IPS-18a (cell line): ENCODE results near the gene CEP72.
"Not testable (repeated sequence)": the region's sequence is repeated elsewhere in the genome, so short reads cannot be mapped to it uniquely, and the experiment has no call there.

ENCODE experiments used
- H3K27ac ChIP-seq: one replicate; pipeline ENCODE4 v1.5.1; 2013; ENCODE audit warnings: low read length
- H3K27me3 ChIP-seq: one replicate; pipeline ENCODE4 v1.6.1; 2013; ENCODE audit warnings: mild to moderate bottlenecking, low read length; ENCODE audit not compliant: control insufficient read depth, insufficient read depth
- H3K36me3 ChIP-seq: one replicate; pipeline ENCODE4 v1.6.1; 2013; ENCODE audit warnings: low read depth, low read length; ENCODE audit not compliant: control insufficient read depth
- H3K4me1 ChIP-seq: one replicate; pipeline ENCODE4 v1.6.1; 2013; ENCODE audit warnings: low read depth, low read length; ENCODE audit not compliant: control insufficient read depth
- H3K4me3 ChIP-seq: one replicate; pipeline ENCODE4 v1.5.1; 2013; ENCODE audit warnings: low read length
- H3K9ac ChIP-seq: one replicate; pipeline ENCODE4 v1.6.1; 2013; ENCODE audit warnings: mild to moderate bottlenecking, low read length, moderate library complexity
- H3K9me3 ChIP-seq: one replicate; pipeline ENCODE4 v1.6.1; 2013; ENCODE audit warnings: low read depth, low read length; ENCODE audit not compliant: control insufficient read depth

Gene CEP72

DNA sequence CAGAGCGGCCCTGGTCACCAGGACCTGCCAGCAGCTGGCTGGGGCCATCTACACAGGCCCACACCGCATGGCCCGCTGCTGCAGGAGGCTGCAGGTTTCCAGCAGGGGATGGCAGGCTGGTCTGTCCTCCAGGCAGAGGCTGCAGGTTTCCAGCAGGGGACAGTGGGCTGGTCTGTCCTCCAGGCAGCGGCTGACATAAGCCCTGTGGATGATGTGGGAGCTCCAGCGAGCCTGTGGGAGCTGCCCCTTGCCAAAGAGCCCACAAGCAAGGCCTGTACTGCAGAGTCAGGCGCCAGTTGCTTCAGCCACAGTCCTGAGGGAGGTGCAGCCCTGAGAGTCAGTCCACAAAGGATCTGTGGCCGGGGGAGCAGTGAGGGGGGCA lies 62.5 kb downstream of the CEP72 start:
- Histone ChIP-seq H3K4me3 (no peak overlapping the region), H3K27me3 (peaks cover 39% of the 10 kb centered on the region), H3K36me3 (no peaks in the 10 kb centered on the region), H3K9me3 (no peaks in the 10 kb centered on the region), H3K4me1 (peaks cover 5% of the 10 kb centered on the region), H3K27ac (no peak overlapping the region), H3K9ac (no peak overlapping the region)

DNA sequence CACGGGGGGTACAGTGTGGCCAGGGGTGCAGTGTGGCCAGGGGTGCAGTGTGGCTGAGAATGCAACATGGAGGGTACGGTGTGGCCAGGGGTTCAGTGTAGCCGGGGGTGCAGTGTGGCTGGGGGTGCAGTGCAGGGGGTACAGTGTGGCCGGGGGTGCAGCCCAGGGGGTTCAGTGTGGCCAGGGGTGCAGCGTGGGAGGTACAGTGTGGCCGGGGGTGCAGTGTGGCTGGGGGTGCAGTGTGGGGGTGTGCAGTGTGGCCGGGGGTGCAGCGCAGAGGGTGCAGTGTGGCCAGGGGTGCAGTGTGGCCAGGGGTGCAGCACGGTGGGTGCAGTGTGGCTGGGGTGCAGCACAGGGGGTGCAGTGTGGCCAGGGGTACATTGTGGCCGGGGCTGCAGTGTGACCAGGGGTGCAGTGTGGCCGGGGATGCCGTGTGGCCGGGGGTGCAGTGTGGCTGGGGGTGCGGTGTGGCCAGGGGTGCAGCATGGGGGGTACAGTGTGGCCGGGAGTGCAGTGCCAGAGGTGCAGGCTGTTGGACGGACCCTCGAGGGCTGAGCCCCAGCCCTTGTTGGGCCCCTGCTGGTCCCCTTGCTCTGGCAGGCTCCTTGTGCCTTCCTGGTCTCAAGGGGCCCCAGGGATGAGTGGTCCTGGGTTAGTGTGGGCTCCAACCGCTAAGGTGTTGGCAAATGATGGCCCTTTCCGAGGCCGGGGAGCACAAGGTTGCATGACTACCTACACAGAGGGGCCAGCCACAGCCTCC lies 63.2 kb downstream of the CEP72 start:
- Histone ChIP-seq H3K9ac (no peak overlapping the region), H3K27me3 (peaks cover 39% of the 10 kb centered on the region), H3K36me3 (no peaks in the 10 kb centered on the region), H3K4me3 (no peak overlapping the region), H3K9me3 (no peaks in the 10 kb centered on the region), H3K4me1 (peaks cover 5% of the 10 kb centered on the region), H3K27ac (no peak overlapping the region)

DNA sequence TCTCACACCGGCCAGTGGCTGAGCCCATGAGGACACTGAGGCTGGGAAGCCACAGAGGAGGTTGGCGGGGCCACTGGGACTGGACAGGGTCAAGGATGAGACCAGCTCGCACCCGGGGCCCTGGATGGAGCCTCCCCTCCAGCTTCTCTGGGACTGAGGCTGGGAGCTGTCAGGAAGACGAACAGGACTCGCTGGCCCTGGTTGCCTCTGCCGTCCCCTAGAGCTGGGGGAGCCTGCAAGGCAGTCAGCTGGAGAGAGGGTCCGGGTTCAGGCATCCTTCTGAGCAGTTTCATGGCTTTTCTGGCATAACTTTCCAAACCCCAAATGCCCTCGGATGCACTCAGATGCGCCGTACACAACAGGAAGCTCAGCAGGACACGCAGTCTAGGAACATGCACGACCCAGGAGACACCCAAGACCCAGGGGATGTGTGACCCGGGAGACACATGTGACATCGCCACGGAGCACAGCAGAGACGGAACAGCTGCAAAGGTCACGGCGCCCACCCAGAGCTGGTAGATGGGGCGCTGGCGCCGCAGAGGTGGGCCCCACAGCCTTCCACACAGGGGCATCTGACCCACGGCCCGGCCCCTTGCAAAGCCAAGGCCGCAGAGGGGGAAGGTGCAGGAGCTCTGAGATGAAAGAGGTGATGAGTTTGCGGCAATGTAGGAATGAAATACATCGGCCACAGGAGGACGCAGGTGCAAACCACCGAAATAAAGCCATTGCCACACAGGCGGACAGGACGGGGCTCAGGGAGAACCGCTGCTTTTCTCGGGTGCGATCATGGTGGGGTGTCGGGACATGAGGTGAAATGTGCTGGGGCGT lies 63.9 kb downstream of the CEP72 start:
- Histone ChIP-seq H3K27me3 (peaks cover 39% of the 10 kb centered on the region), H3K4me3 (no peak overlapping the region), H3K9me3 (no peaks in the 10 kb centered on the region), H3K36me3 (no peaks in the 10 kb centered on the region), H3K27ac (no peak overlapping the region), H3K4me1 (peaks cover 5% of the 10 kb centered on the region), H3K9ac (no peak overlapping the region)

DNA sequence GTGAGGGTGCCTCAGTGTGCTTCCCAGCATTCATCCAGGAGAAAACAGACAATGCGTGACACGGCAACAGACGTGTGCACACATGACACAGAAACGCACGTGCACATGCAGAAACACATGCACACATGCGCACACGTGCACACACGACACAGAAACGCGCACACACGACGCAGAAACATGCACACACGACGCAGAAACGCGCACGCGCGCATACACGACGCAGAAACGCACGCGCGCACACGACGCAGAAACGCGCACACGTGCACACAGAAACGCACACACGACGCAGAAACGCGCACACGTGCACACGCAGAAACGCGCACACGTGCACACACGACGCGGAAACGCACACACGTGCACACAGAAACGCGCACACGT lies 64.5 kb downstream of the CEP72 start:
- Histone ChIP-seq H3K4me1 (peaks cover 5% of the 10 kb centered on the region), H3K9me3 (no peaks in the 10 kb centered on the region), H3K27me3 (peaks cover 38% of the 10 kb centered on the region), H3K9ac (no peak overlapping the region), H3K27ac (no peak overlapping the region), H3K4me3 (no peak overlapping the region), H3K36me3 (no peaks in the 10 kb centered on the region)

DNA sequence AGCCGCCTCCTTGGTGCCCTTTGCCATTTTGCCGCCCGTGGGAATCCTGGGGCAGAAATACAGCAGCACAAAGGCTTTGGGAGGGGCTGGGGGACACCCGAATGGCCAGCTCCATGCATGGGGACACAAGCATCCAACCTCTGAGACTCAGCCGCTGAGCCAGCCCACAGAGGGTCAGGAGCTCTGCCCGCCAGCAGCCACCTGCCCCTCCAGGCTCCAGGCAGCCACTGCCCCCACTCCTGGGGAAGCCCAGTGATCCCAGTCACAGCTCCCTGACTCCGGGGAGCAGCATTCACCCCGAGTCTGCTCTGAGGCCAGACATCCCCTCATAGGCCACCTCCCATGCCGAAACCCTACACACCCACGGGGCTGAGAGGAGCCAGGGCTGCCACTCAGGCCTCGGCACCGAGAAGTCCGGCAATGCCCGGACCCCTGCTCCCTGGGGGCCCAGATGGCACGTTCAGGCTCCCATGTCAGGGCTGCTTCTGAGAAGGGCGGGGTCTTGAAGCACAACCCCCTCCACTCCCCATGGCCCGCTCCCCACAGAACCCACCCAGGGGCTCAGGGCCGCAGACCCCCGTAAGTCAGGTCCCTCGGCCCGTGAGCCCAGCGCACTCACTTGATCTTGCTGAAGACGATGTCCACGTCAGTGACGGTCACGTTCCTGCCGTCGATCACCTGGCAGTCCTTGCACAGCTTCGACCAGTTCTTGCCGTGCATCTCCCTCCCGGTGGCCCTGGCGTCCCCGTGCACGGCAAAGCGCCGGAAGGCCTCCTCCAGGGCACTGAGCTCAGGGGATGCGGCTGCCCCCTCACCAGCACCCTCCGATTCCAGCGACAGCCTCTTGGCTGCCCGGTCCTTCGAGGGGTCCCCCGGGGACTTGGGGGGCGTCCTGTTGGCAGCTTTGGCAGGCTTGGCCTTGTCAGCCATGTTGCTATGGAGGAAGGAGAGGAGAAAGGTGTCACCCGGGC lies 65.3 kb downstream of the CEP72 start:
- H3K9me3 ChIP-seq, result no peaks in the 10 kb centered on the region
- no peak overlapping the region for H3K27ac ChIP-seq
- H3K36me3 ChIP-seq, result no peaks in the 10 kb centered on the region
- H3K4me1 ChIP-seq, result peaks cover 5% of the 10 kb centered on the region
- no peak overlapping the region for H3K9ac ChIP-seq
- peaks cover 31% of the 10 kb centered on the region for H3K27me3 ChIP-seq
- no peak overlapping the region for H3K4me3 ChIP-seq

- not testable (repeated sequence) for H3K36me3 ChIP-seq, H3K9ac ChIP-seq, H3K4me3 ChIP-seq, H3K9me3 ChIP-seq, H3K27ac ChIP-seq, H3K4me1 ChIP-seq
- peaks cover 21% of the 10 kb centered on the region for H3K27me3 ChIP-seq
These were observed 66.4 kb downstream of the CEP72 start for GRCh38 chr5:678521-678920.

GRCh38 chr5:679166-679895 lies 67.2 kb downstream of the CEP72 start:
- not testable (repeated sequence) for H3K4me3 ChIP-seq, H3K4me1 ChIP-seq, H3K9ac ChIP-seq, H3K36me3 ChIP-seq, H3K9me3 ChIP-seq, H3K27ac ChIP-seq
- H3K27me3 ChIP-seq, result peaks cover 13% of the 10 kb centered on the region

DNA sequence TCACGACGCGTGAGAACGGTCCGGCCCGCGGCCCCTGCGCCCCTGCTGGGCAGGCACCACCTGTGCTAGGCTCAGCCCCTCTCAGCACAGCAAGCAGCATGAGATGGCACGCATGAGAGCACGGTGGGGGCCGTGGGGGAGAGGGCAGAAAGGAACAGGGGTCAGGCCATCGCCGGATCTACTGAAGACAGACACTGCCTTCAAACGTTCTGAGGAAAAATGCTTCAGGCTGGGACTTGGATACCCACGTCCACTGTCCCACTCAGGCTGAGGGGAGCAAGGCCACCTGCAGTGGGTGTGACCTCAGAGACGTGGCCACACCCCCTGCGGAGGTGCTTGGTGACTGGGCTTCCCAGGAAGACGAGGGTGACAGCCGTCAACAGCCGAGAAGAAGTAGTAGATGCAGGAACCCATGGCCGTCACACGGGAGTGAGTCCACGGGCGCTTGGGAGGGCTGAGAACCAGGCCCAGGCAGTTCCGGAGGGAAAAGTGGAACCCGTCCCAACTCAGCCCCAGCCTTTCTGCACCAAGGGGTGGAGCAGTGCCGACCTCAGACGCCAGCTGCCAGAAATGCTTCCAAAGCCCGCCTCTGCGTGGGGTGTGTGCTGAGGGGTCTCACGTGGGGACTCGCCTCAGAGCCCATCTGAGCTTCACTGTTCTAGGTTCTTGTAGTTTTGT lies 68.1 kb downstream of the CEP72 start:
- H3K9ac ChIP-seq, H3K36me3 ChIP-seq, H3K4me3 ChIP-seq, H3K9me3 ChIP-seq, H3K27ac ChIP-seq, H3K4me1 ChIP-seq, H3K27me3 ChIP-seq: not testable (repeated sequence)

DNA sequence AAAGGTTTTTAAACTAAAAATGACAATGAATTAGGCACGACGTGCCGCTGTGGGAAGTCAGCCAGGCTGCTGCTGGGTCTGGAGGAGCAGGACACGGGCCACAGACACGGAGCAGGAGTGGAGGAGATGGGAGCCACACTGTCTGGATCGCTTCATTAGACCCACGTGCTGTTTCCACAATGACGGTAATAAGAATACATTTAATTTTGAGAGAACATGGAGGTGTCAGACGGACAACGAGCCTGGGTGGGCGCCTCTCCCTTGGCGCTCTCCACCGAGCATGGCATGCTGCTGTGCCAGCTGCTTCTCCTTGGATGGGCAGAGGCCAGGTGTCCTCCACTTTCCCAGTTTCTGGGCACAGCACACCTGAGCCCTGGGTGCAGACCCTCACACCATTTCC lies 68.7 kb downstream of the CEP72 start:
- not testable (repeated sequence) for H3K9me3 ChIP-seq, H3K9ac ChIP-seq, H3K4me3 ChIP-seq, H3K27me3 ChIP-seq, H3K27ac ChIP-seq, H3K4me1 ChIP-seq, H3K36me3 ChIP-seq

DNA sequence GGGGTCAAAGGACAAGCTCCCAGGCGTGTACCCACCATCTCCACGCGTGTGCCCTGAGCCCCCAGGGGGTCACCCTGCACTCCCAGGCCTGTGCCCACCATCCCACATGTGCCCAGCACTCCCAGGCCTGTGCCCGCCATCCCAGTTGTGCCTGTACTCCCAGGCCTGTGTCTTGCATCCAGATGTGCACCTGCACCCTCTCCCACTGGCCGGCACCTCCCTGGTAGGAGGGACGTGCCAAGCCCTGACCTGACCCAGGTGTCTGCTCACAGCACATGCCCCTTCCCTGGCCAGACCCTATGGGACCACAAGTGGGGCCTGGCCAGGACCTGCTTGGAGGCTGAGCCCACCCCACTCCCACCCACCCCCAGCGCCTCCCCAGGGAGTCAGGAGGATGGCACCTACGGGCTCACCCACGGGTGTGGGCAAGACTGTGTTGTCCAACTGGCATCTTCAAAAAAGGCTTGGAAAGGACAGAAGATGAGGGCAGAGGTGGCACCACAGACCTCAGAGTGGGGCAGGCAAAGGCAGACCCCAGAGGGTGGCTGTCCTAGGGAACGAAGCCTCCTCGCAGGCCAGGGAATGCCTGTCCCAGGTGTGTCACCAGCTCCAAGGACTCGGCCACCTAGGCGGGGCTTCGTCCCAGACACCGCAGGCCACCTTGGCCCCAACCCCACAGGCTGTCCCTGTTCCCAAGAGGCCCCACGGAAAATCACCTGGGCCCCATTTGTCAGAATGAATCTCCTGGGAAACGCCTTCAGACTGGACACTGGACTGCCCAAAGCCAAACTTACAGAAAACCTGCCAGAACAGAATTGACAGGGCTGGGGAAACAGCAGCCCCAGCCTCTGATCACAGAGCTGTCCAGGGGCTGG lies 69.4 kb downstream of the CEP72 start:
- H3K9ac ChIP-seq, H3K36me3 ChIP-seq, H3K27ac ChIP-seq, H3K9me3 ChIP-seq, H3K27me3 ChIP-seq, H3K4me1 ChIP-seq, H3K4me3 ChIP-seq: not testable (repeated sequence)
